OCI-LY7 (cell line): ENCODE measurements around the gene WDR5.

Source experiments
- CTCF ChIP-seq: fragments of 200-600 bp; sonication (generic); conservative IDR thresholded peaks from 2 replicates; pipeline ENCODE4 v1.5.1; 2014; ENCODE audit warnings: mild to moderate bottlenecking, antibody characterized with exemption, low read length, moderate library complexity, mixed read lengths
- EZH2phosphoT487 ChIP-seq: fragments of 200-600 bp; sonication (generic); IDR thresholded peaks from 2 replicates; pipeline ENCODE4 v1.6.1; 2018; ENCODE audit warnings: low read depth, borderline replicate concordance, mild to moderate bottlenecking, mixed run types, antibody characterized with exemption, low read length, moderate library complexity, mixed read lengths

- TF ChIP-seq CTCF (no peak), EZH2phosphoT487 (no peak)
Measured at GRCh38 chr9:134169724-134170401, 34.0 kb downstream of the WDR5 start.
